Measurements from ENCODE around the gene S100A3. TPM values are rescaled to one million over a fixed set of nuclear protein-coding genes. Genes with fewer than 3 reads are reported as not detected.

S100A3 gene
- total and polyA plus RNA-seq, 2 of the 13 experiments (the other 11 are each of a cell fraction or from before 2014, with no cell fraction given) = 2.5 to 4.5 TPM

DNA sequence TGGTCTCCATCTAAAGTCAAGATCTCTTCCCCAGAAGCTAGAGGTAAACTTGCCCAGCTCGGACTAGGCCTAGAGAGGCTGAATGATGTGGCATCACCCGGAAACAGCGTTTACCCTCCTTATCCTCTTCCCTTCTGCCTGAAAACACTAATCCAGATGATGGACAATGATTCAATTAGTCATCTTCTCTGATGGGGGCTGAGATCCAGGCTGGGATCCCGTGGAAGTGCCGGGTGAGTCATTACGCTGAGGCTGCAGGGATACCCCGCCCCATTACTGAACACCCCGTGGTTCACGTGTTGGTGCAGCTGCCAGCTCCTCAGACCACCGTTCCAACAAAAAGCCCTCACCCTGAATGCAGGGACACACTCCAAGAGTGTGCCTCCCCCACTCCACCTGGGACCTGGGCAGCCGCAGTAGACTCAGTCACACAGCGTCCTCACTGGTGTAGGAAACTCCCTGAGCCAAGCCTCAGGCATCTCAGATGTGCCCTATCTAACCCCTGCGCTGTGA lies 15.3 kb downstream of the S100A3 start (continued):
- peak; percentile 9 for TF ChIP-seq AGO1 (IDR thresholded peaks at IDR 0.05; ENCODE audit: low read depth, low read length, poor library complexity, severe bottlenecking)
- no peak for TF ChIP-seq NCOA5 (CRISPR knock-in tag; IDR thresholded peaks at IDR 0.05)
- TF ChIP-seq HNRNPUL1 (IDR thresholded peaks at IDR 0.05; ENCODE audit: low read depth, low read length) = no peak
- TF ChIP-seq SMAD3 (CRISPR knock-in tag; IDR thresholded peaks at IDR 0.05) = no peak

- Histone ChIP-seq H3K9me3 (ENCODE audit: low read length) (no peaks in the 10 kb centered on the region), H3K4me2 (ENCODE audit: low read depth, low read length) (peak overlapping the region; percentile 83), H2AFZ (ENCODE audit: low read length) (no peak overlapping the region), H3K79me2 (ENCODE audit: insufficient read depth, low read length) (no peaks in the 10 kb centered on the region), H3K36me3 (replicated peaks in 1 of 2; ENCODE audit: control insufficient read depth in 1 of 2, insufficient read depth in 2 of 2, low read length in 2 of 2) (no peaks in the 10 kb centered on the region), H3K27me3 (ENCODE audit: control insufficient read depth in 1 of 2, insufficient read depth in 2 of 2, low read length in 2 of 2) (no peaks in the 10 kb centered on the region; a peak in 1 of 5 replicates), H4K20me1 (ENCODE audit: insufficient read depth, low read length) (no peaks in the 10 kb centered on the region), H3K4me1 (ENCODE audit: insufficient read depth, low read length) (peaks cover 59% of the 10 kb centered on the region), H3K9ac (ENCODE audit: insufficient read depth, low read depth, low read length) (peak overlapping the region; percentile 28), H3K4me3 (replicated peaks in 1 of 3; ENCODE audit: insufficient read depth in 1 of 3, low read depth in 2 of 3, low read length in 3 of 3) (peak overlapping the region; percentile 39 to 64 (median 41)), H3K27ac (ENCODE audit: extremely low read length, insufficient read depth, low read length) (peak overlapping the region; percentile 33)
- ChIA-PET POLR2A (interaction anchor here (1.4 to 6.6 kb wide), 5 partner anchors 11 to 101 kb away, joined by 3 to 49 read pairs (median 16); partner anchors contain the start of genes CHTOP, S100A16 and S100A2), CTCF (ENCODE audit: low intra/inter-chr PET ratio, low total read pairs) (interaction anchor here (1.3 to 2.8 kb wide), 4 partner anchors 22 to 94 kb away, joined by 5 to 42 read pairs (median 6); partner anchors contain the start of gene S100A13)
- FAIRE-seq (peak; percentile 83), DNase-seq (ENCODE audit: low spot score) (peak; percentile 72), ATAC-seq (peak; percentile 84)
- in situ Hi-C loops (cut with HindIII; ENCODE audit: extremely low pct_ligation_motif_present, low pct_unique_long_range_greater_than_20kb) = loop anchor here (5.0 kb wide), 1 partner anchor 34 kb away; the partner anchor contains the start of gene S100A2
- no TSS peak for BruUV-seq (replicated peaks)
- WGBS (ENCODE audit: low lambda C conversion rate) = 5% methylated on average over 28 of the region's 34 CpGs
- intact Hi-C loops (cut with micrococcal nuclease; ENCODE audit: unreplicated experiment) = loop anchor here (1.0 kb wide), 1 partner anchor 35 kb away; no protein-coding TSS in a partner anchor
- TF ChIP-seq CCAR2 (optimal IDR thresholded peaks at IDR 0.05; ENCODE audit: low read depth, low read length) (peak; percentile 64), ELF3 (CRISPR knock-in tag; IDR thresholded peaks at IDR 0.05) (peak; percentile 24), ZNF781 (CRISPR knock-in tag; IDR thresholded peaks at IDR 0.05; ENCODE audit: borderline replicate concordance, not compliant biosample characterization) (peak; percentile 44), TFE3 (CRISPR knock-in tag; IDR thresholded peaks at IDR 0.05) (peak; percentile 7; the same call in 1 of the 2 replicates), ZFY (CRISPR knock-in tag; IDR thresholded peaks at IDR 0.05) (peak; percentile 50), HNF4G (IDR thresholded peaks at IDR 0.05; ENCODE audit: borderline replicate concordance, low read depth, low read length) (0 out of 2 replicates have a peak, but pooled peaks have one; percentile 18), HNF4G (CRISPR knock-in tag; IDR thresholded peaks at IDR 0.05; ENCODE audit: borderline replicate concordance, low read depth) (no peak), KDM1A (CRISPR knock-in tag; IDR thresholded peaks at IDR 0.05) (peak; percentile 41; the same call in 1 of the 2 replicates), ZNF234 (CRISPR knock-in tag; conservative IDR thresholded peaks at IDR 0.05) (no peak), HNF4A (CRISPR knock-in tag; IDR thresholded peaks at IDR 0.05) (peak; percentile 80), ZNF224 (CRISPR knock-in tag; IDR thresholded peaks at IDR 0.05) (no peak), HDAC1 (CRISPR knock-in tag; IDR thresholded peaks at IDR 0.05) (peak; percentile 47; the same call in 1 of the 2 replicates), MED1 (CRISPR knock-in tag; IDR thresholded peaks at IDR 0.05) (0 out of 2 replicates have a peak, but pooled peaks have one; percentile 43), ZNF264 (CRISPR knock-in tag; IDR thresholded peaks at IDR 0.05) (0 out of 2 replicates have a peak, but pooled peaks have one; percentile 53), AGO1 (IDR thresholded peaks at IDR 0.05; ENCODE audit: low read depth, low read length, poor library complexity, severe bottlenecking) (peak; percentile 26)
- TF ChIP-seq, protein P1, sequence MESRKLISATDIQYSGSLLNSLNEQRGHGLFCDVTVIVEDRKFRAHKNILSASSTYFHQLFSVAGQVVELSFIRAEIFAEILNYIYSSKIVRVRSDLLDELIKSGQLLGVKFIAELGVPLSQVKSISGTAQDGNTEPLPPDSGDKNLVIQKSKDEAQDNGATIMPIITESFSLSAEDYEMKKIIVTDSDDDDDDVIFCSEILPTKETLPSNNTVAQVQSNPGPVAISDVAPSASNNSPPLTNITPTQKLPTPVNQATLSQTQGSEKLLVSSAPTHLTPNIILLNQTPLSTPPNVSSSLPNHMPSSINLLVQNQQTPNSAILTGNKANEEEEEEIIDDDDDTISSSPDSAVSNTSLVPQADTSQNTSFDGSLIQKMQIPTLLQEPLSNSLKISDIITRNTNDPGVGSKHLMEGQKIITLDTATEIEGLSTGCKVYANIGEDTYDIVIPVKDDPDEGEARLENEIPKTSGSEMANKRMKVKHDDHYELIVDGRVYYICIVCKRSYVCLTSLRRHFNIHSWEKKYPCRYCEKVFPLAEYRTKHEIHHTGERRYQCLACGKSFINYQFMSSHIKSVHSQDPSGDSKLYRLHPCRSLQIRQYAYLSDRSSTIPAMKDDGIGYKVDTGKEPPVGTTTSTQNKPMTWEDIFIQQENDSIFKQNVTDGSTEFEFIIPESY (CRISPR knock-in tag; IDR thresholded peaks at IDR 0.05) = no peak
These were observed 16.1 kb downstream of the S100A3 start for GRCh38 chr1:153532769-153533599.

Data from HepG2 (cell line).